H54 (cell line): ENCODE results near the gene HECTD4.

Source experiments
- DNase-seq: peaks from one replicate; pipeline ENCODE4 v3.0.0; 2011; ENCODE audit warnings: low spot score, mixed read lengths; ENCODE audit not compliant: insufficient read length
- FAIRE-seq: peaks from 3 replicates; lab custom pipeline; 2011; peaks lifted over from hg19 to GRCh38; lab: Jason Lieb, UNC
- POLR2A ChIP-seq: IDR thresholded peaks from 2 replicates; pipeline ENCODE4 v1.6.1; 2011; ENCODE audit warnings: low read depth, mild to moderate bottlenecking, low read length

The HECTD4 gene

DNA sequence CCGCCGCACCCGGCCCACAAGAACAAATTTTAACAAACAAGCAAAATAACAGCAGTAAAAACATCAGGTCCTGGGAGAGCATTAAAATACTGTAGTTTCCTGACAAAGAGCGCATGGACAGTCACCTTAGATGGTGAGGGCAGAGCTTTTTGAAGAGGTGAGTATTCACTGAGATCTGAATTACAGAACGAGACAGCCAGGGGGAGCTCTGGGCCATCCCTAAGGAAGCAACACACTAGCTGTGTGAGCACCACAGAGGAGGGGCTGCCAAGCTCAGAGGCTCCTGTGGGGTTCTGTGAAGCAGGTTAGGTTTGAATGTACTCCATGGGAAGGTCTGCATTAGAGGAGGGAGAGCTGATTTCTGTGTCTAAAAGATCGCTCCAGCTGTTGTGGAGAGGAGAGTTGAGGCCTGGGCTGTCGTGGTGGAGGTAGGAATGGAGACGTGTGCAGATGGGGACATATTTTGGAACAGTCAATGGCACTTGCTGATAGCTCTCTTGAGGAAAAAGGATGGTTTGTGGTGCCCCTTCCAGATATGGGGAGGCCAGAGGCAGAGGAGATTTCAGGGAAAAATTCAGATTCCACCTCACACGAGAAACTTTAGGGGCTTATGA, 184.0 kb downstream of the HECTD4 start:
- no peak for TF ChIP-seq POLR2A
- DNase-seq (peak; percentile 69), FAIRE-seq (peak; percentile 55)

DNA sequence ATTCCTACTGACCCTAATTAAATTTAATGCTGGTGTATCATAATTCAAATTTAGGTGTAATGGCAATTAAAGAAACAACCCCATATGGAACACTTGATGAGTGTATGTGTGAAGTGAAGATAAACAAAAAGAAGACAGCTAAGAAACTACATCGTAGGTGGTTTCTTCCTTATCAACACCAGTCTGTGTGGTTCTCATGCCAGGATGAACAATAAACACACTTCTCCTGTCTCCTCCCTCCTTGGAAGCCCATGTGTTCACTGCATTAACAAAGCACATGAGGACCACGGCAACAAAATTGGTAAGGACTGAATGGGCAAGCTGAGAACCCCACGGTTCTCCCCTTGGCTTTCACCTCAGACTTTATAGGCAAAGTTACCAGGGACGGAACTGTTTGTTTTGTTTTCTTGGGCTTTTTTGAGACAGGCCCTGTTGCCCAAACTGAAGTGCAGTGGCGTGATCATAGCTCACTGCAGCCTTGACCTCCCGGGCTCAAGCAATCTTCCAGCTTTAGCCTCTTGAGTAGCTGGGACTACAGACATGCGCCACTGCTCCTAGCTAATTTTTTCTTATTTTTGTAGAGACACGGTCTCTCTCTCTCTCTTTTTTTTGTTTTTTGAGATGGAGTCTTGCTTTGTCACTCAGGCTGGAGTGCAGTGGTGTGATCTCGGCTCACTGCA, 185.9 kb downstream of the HECTD4 start:
- TF ChIP-seq POLR2A, result no peak
- no peak for FAIRE-seq
- no peak for DNase-seq

DNA sequence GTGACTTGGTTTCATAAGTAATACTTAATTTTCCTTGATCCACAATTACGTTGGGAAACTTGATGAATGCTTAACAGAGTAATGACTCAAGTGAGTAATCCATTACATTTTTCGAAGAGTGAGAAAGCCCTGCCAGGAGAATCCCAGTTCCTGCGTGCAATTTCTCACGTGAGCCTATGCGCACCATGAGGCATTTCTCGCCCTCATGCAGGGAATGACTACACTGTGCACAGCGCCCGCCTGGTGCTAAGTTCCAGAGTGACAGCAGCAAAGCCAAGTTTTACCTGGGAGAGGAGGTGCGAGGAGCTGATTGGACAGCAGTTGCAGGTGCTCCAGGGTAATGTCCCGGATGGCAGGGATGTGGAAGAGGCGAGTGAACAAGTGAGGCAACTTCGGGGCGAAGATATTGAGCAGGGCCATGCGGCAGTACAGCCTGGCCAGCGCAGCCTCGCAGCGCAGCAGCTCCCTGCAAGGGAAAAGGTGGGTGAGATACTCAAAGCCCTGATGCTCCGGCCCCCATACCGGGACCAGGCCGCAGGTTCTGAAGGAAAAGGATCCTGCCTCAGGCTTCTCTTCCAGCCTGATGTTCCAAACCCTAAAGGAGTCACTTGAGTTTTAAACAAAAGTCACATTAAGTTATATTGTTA, 187.5 kb downstream of the HECTD4 start:
- no peak for FAIRE-seq
- DNase-seq, result no peak
- no peak for TF ChIP-seq POLR2A

DNA sequence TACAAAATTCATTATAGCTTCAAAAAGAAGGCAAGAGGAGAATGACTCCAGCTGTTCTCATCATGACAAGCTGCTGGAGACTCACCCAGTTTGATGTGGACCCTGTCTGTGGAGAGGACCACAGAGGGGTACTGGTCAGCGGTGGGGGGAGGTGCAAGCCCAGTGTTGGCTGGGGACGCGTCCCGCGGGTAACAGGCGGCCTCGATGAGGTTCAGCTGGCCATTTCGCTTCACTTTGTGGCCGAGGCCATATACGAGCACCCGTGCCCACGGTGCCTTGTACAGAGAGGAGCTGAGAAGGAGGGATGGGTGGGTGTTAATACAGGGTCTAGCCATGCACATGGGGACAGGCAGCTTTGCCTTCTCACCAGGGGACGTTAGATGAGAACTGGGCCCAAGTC, 189.8 kb downstream of the HECTD4 start:
- TF ChIP-seq POLR2A, result no peak
- FAIRE-seq (no peak), DNase-seq (no peak)

DNA sequence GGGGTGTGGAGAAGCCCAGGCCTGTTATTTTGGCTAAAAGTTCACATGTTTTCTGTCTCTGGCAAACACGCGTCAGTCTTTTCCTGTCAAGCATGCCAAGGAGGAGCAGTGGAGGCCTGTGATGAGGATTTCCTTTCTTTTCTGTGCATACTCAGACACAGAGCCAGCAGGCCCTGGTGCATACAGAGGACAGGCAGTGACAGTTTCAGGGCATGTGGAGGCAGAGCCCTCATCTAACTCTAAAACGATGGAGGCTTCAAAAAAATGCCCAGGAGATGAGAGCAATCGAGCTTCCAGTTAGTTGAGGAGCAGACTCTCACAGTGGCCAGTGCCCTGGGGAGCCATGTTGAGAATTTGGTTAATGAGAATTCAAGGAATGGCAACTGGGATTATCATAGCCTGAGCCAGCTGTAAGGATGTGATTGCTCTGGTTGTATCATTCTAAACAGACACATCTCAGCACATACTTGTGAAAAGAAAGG, 190.3 kb downstream of the HECTD4 start:
- DNase-seq (no peak), FAIRE-seq (no peak)
- no peak for TF ChIP-seq POLR2A

DNA sequence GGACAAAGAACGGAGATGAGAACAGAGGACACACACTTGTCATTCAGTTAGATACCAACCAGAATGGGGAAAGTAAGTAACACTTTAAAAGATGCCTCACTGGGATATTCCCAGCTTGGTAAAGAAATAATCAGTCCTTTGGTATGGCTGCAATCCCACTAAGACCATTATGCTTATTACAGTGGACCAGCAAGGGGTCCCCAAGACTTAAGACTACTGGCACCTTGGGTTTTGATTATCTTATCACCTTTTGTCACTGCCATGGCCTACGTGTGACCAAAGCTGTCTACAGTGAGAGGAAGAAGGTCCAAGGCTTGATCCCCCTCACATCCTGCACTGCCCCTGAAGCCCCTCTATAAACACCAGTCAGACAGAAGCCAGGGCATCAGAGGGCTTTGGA, 191.0 kb downstream of the HECTD4 start:
- no peak for FAIRE-seq
- DNase-seq, result no peak
- TF ChIP-seq POLR2A, result no peak

DNA sequence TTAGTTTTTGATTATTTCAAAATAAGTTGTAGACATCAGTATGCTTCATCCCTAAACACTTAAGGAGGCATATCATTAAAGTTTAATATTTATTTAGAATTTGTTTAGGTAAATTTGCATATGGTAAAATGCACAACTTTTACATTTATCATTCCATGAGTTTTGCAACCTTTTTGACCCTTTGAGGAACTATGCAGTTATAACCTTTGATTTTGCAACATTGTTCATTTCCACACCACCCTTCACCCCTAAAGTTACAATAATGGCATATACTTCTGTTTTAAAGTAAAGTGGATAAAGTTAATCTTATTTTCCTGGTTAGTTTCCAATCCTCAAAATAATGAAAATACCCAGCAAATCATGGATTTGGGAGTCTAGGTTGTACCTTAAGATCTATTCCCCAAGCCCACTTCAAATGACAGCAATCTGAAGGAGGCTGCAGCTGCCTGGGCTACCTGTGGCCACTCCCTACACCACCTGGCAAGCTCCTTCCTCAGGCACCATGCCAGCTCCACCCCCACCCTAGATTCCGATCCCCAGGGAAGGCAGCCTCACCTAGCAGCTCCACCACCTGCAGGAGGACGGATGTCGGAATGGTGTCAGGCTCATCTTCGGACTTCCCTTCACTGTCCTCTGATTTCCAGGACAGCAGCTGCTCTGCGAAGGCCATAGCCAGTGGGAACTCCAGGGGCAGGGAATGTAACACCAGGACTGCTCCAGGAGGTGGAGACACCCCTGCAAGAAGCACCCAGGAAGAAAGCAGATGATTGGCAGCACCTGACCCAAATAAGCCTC, 191.8 kb downstream of the HECTD4 start:
- DNase-seq, result no peak
- FAIRE-seq, result no peak
- TF ChIP-seq POLR2A, result no peak

DNA sequence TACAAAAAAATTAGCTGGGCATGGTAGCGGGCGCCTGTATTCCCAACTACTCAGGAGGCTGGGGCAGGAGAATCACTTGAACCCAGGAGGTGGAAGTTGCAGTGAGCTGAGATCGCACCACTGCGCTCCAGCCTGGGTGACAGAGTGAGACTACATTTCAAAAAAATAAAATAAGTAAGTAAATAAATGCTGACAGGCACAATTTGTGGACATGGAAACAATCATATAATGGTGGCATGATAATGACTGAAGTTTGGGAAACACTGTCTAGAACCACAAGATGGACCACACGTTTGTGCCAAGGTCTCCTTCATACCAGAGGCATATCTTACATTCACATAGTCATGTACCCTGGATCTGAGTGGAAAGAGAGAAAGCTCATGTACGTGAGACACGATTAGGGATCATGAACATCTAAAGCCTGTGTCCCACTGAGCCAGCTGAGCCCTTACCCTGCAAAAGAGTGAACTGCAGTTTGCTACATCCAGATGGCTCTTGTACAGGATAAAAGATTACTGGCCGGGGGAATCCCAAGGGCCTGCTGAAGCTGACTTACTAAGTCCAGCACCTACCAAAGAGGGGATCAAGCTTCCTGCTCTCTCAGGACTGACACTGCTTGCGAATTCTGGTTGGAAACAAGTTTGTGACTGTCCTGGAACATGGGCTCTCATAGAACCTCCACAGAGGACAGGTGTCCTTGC, 194.0 kb downstream of the HECTD4 start:
- no peak for FAIRE-seq
- TF ChIP-seq POLR2A, result no peak
- no peak for DNase-seq

DNA sequence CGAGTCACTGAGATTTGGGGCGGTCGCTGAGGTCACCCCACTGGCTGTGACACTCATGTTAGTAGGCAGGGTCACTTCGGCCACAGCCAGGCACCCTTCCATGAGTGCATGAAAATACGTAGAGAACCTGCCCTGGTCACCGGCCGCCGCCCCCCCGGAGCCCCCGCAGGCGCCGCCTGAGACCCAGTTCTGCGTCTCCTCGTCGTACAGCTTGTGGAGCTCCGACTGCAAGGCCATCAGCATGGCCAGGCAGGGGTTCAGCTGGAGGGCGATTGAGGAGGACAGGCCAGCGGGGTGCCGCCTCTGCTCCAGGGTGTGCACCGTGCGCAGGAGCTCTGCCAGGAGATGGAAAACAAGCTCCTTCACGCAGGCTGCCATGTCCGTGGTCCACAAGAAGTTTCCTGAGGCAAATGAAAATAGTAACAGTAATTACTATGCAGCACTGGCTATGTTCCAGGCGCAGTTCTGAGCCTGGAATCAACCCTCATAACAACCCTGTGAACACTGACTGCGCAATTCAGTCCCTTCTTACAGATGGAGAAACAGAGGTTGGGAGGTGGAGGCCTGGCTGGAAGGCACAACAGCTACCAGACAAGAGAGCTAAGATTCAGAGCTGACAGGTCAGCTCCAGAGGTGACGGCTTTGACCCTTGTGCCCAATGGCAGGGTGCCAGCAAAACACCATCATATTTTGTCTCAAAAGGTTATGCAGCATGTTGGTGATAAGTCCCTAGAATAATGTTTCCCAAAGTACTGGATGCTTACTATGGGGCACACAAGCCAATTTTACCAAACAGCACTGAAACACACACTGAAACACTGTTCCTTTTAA, 196.9 kb downstream of the HECTD4 start:
- DNase-seq, result no peak
- FAIRE-seq, result no peak
- TF ChIP-seq POLR2A, result no peak

DNA sequence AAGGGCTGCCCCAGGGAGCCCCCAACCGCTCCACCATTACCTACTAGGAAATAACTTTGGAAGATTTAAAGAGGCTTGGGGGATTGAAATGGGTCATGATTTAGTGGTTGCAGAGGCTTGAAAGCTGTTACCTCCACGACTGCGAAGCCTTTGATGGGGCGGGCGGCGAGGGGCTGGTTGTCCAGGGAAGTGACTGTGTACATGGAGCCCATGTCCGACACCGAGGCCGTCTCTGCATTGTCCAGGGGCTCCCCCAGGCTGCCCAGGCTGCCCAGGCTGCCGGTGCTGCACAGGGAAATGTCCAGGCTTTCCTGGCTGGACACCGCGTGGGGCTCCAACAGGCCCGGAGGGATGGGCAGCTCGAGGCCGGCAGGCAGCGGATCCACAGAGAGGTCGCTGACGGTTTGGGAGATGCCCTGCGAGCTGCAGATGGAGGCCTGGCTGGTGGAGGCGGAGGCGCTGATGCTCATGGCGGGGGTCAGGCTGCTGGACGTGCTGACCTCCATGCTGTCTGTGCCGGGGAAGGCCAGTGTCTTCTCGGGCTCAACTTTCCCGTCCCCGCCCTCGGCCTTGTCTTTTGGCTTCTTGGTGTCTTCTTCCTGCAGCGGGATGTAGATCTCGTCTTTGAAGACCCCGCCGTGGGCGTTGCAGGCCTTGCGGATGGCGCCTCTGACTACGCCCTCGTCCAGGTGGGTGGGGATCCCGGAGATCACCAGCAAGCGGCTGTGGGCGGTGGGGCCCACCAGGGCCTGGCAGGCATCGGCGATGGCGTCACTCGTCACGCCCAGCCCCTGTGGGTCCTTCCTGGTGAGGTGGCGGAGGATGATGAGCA, 198.0 kb downstream of the HECTD4 start:
- no peak for DNase-seq
- no peak for TF ChIP-seq POLR2A
- FAIRE-seq, result no peak

DNA sequence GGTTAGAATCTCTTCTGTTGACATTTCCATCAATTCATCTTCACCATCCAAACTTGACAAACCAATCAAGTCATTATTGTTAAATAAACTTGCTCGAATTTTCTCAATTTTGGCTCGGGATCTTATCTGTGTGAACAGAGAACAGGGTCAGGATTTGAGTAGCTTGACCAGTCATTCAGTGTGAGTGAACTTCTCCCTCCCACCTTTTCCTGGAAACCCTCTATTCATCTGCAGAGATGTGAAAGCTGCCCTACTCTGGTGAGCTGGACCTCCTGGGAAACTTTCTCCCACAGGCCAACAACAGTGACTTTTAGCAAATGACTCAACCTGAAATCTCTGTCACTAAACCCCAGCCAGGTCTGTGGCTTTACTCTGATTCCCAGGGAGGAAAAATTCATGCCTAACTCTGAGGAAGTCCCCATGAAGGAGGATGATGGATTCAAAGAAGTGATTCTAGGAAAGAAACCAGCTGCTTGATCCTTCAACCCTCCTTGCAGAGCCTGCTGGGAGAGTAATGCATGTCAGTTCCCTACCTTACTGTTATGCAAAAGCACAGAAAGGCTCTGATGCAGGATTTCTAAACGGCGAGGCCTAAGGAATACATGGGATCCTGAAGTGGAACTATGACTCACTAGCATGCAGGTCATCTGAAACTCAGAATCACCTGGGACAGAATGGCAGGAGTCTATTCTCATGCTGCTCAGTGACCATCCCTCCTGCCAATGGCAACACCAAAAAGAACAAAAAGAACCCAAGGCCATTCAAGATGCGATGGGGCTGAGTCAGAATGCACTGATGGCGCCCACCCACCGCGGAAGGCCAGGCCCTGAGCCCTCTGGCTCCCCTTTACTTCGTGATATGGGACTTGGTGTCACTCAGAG, 198.8 kb downstream of the HECTD4 start:
- no peak for TF ChIP-seq POLR2A
- FAIRE-seq (no peak), DNase-seq (peak; percentile 34)
